ENCODE results near the gene LTBP2.
A peak's percentile ranks its signal among the peaks of the same experiment; 100 is the strongest.
"Not testable (repeated sequence)": the region's sequence is repeated elsewhere in the genome, so short reads cannot be mapped to it uniquely, and the experiment has no call there.

LTBP2 gene

GRCh38 chr14:74483321-74483720 is 128.7 kb downstream of the LTBP2 start:
- DNase-seq (ENCODE audit: low read depth in 2 of 2), result no peak

- DNase-seq (ENCODE audit: low read depth in 2 of 2), result no peak
Measured at GRCh38 chr14:74482571-74482970, 129.5 kb downstream of the LTBP2 start.

- no peak for DNase-seq (ENCODE audit: low read depth in 2 of 2)
Measured at GRCh38 chr14:74480046-74480445, 132.0 kb downstream of the LTBP2 start.

- DNase-seq (ENCODE audit: low read depth in 2 of 2), result no peak
Measured at GRCh38 chr14:74478996-74479635, 132.9 kb downstream of the LTBP2 start.

- DNase-seq (ENCODE audit: low read depth in 2 of 2), result no peak
Measured at GRCh38 chr14:74476607-74477006, 135.4 kb downstream of the LTBP2 start.

GRCh38 chr14:74476107-74476506 is 135.9 kb downstream of the LTBP2 start:
- DNase-seq (ENCODE audit: low read depth in 2 of 2), result no peak

GRCh38 chr14:74475678-74476077 is 136.4 kb downstream of the LTBP2 start:
- peak in 1 of 2 experiments; percentile 39 for DNase-seq (ENCODE audit: low read depth in 2 of 2)

- no peak for DNase-seq (ENCODE audit: low read depth in 2 of 2)
Measured at GRCh38 chr14:74474376-74474775, 137.7 kb downstream of the LTBP2 start.

- no peak for DNase-seq (ENCODE audit: low read depth in 2 of 2)
Measured at GRCh38 chr14:74472601-74473000, 139.4 kb downstream of the LTBP2 start.

GRCh38 chr14:74469548-74470518 is 142.2 kb downstream of the LTBP2 start:
- no peak for DNase-seq (ENCODE audit: low read depth in 2 of 2)

- no peak for DNase-seq (ENCODE audit: low read depth in 2 of 2)
Measured at GRCh38 chr14:74468513-74468912, 143.5 kb downstream of the LTBP2 start.

GRCh38 chr14:74465335-74465734 is 146.7 kb downstream of the LTBP2 start:
- no peak for DNase-seq (ENCODE audit: low read depth in 2 of 2)

GRCh38 chr14:74464785-74465184 is 147.3 kb downstream of the LTBP2 start:
- DNase-seq (ENCODE audit: low read depth in 2 of 2), result no peak

- DNase-seq (ENCODE audit: low read depth in 2 of 2), result no peak
Measured at GRCh38 chr14:74463697-74464096, 148.3 kb downstream of the LTBP2 start.

GRCh38 chr14:74462993-74463392 is 149.0 kb downstream of the LTBP2 start:
- DNase-seq (ENCODE audit: low read depth in 2 of 2), result no peak

GRCh38 chr14:74459976-74460375 is 152.1 kb downstream of the LTBP2 start:
- DNase-seq (ENCODE audit: low read depth in 2 of 2), result no peak

GRCh38 chr14:74459289-74459946 is 152.6 kb downstream of the LTBP2 start:
- DNase-seq (ENCODE audit: low read depth in 2 of 2), result no peak

GRCh38 chr14:74457565-74457895 is 154.5 kb downstream of the LTBP2 start:
- DNase-seq (ENCODE audit: low read depth in 2 of 2), result no peak

- no peak for DNase-seq (ENCODE audit: low read depth in 2 of 2)
Measured at GRCh38 chr14:74456684-74457564, 155.1 kb downstream of the LTBP2 start.

- DNase-seq (ENCODE audit: low read depth in 2 of 2), result not testable (repeated sequence)
Measured at GRCh38 chr14:74454397-74454796, 157.6 kb downstream of the LTBP2 start.

Measured in fibroblast of skin of left biceps (primary cell).